ENCODE results near the gene ARSA.

The ARSA gene

DNA sequence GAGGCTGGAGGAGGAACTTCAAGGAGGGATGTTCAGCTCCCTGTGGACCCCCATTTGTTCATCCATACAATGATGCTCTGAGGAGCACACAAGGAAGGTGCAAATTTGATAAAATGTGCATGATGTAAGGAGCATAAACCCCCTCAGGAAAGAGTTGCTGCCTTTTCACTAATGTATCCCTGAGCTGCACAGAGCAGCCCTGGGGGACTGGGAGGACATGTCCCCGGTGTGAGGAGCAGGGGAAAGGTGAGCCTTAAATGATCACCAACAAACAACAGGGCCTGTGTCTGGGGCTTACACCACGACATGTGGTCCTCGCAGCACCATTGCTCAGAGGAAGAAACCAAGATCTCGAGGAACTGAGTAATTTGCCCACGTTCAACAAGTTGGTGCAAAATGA lies 30.9 kb downstream of the ARSA start:
- H3K9me3 ChIP-seq (ENCODE audit: insufficient read depth, low read length) = no peaks in the 10 kb centered on the region
- H3K4me3 ChIP-seq (ENCODE audit: insufficient read length, low read depth) = no peak overlapping the region
- H3K4me1 ChIP-seq (ENCODE audit: insufficient read depth, insufficient read length) = peaks cover 3% of the 10 kb centered on the region
- no peaks in the 10 kb centered on the region for H3K27me3 ChIP-seq (ENCODE audit: insufficient read depth, insufficient read length)
- TF ChIP-seq ZNF274 (IDR thresholded peaks at IDR 0.05; ENCODE audit: low read depth, low read length) = no peak
- TF ChIP-seq YY1 (IDR thresholded peaks at IDR 0.05; ENCODE audit: insufficient read depth, insufficient read length) = no peak
- TF ChIP-seq SUZ12 (IDR thresholded peaks at IDR 0.05; ENCODE audit: extremely low read depth, insufficient read depth, insufficient read length) = no peak
- no peak overlapping the region for H3K9ac ChIP-seq (ENCODE audit: insufficient read length, low read depth)
- peaks cover 11% of the 10 kb centered on the region for H3K36me3 ChIP-seq (ENCODE audit: insufficient read depth, insufficient read length, low read length)
- no peak for DNase-seq (ENCODE audit: low read depth, low spot score)

- H3K9ac ChIP-seq (ENCODE audit: insufficient read length, low read depth) = no peak overlapping the region
- H3K27me3 ChIP-seq (ENCODE audit: insufficient read depth, insufficient read length) = no peaks in the 10 kb centered on the region
Observed at GRCh38 chr22:50595189-50595588, 32.8 kb downstream of the ARSA start.

DNA sequence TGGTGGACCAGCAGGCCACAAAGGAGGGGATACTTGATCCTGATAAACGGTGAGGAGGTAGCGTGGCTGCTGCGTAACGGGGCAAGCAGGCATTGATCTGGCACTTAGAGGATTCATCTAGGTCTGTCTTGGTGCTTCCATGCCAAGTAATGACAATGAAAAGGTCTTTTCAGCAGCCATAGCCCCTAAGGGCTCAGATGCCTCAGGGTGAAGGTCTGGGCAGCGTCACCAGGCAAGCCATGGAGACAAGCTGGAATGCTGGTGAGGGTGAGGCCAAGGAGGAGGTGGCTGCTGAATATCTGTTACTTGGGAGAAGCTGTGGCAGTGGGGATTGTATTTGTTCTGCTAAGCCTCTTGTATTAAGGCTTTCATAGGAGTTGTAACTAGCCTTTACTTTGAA lies 40.5 kb downstream of the ARSA start:
- peaks cover 3% of the 10 kb centered on the region for H3K36me3 ChIP-seq (ENCODE audit: insufficient read depth, insufficient read length, low read length)
- no peaks in the 10 kb centered on the region for H3K27me3 ChIP-seq (ENCODE audit: insufficient read depth, insufficient read length)
- no peaks in the 10 kb centered on the region for H3K9me3 ChIP-seq (ENCODE audit: insufficient read depth, low read length)
- no peaks in the 10 kb centered on the region for H3K4me1 ChIP-seq (ENCODE audit: insufficient read depth, insufficient read length)
- TF ChIP-seq ZNF274 (IDR thresholded peaks at IDR 0.05; ENCODE audit: low read depth, low read length) (no peak), YY1 (IDR thresholded peaks at IDR 0.05; ENCODE audit: insufficient read depth, insufficient read length) (no peak), SUZ12 (IDR thresholded peaks at IDR 0.05; ENCODE audit: extremely low read depth, insufficient read depth, insufficient read length) (no peak)
- H3K9ac ChIP-seq (ENCODE audit: insufficient read length, low read depth) = no peak overlapping the region
- no peak for DNase-seq (ENCODE audit: low read depth, low spot score)
- H3K4me3 ChIP-seq (ENCODE audit: insufficient read length, low read depth) = no peak overlapping the region

More at GRCh38 chr22:50595189-50595588, 32.8 kb downstream of the ARSA start:
- TF ChIP-seq ZNF274 (IDR thresholded peaks at IDR 0.05; ENCODE audit: low read depth, low read length) (no peak), SUZ12 (IDR thresholded peaks at IDR 0.05; ENCODE audit: extremely low read depth, insufficient read depth, insufficient read length) (no peak), YY1 (IDR thresholded peaks at IDR 0.05; ENCODE audit: insufficient read depth, insufficient read length) (no peak)
- Histone ChIP-seq H3K4me1 (ENCODE audit: insufficient read depth, insufficient read length) (no peaks in the 10 kb centered on the region), H3K4me3 (ENCODE audit: insufficient read length, low read depth) (no peak overlapping the region), H3K9me3 (ENCODE audit: insufficient read depth, low read length) (no peaks in the 10 kb centered on the region), H3K36me3 (ENCODE audit: insufficient read depth, insufficient read length, low read length) (peaks cover 11% of the 10 kb centered on the region)
- DNase-seq (ENCODE audit: low read depth, low spot score) = no peak

- H3K27me3 ChIP-seq (ENCODE audit: insufficient read depth, insufficient read length) = no peaks in the 10 kb centered on the region
- no peak overlapping the region for H3K9ac ChIP-seq (ENCODE audit: insufficient read length, low read depth)
- no peak overlapping the region for H3K4me3 ChIP-seq (ENCODE audit: insufficient read length, low read depth)
- no peaks in the 10 kb centered on the region for H3K9me3 ChIP-seq (ENCODE audit: insufficient read depth, low read length)
- H3K4me1 ChIP-seq (ENCODE audit: insufficient read depth, insufficient read length) = no peaks in the 10 kb centered on the region
- H3K36me3 ChIP-seq (ENCODE audit: insufficient read depth, insufficient read length, low read length) = peaks cover 7% of the 10 kb centered on the region
- no peak for TF ChIP-seq ZNF274 (IDR thresholded peaks at IDR 0.05; ENCODE audit: low read depth, low read length)
- TF ChIP-seq YY1 (IDR thresholded peaks at IDR 0.05; ENCODE audit: insufficient read depth, insufficient read length) = no peak
- no peak for TF ChIP-seq SUZ12 (IDR thresholded peaks at IDR 0.05; ENCODE audit: extremely low read depth, insufficient read depth, insufficient read length)
- no peak for DNase-seq (ENCODE audit: low read depth, low spot score)
Observed at GRCh38 chr22:50586416-50586815, 41.5 kb downstream of the ARSA start.

- H3K9ac ChIP-seq (ENCODE audit: insufficient read length, low read depth) = no peak overlapping the region
- peaks cover 11% of the 10 kb centered on the region for H3K36me3 ChIP-seq (ENCODE audit: insufficient read depth, insufficient read length, low read length)
- H3K4me1 ChIP-seq (ENCODE audit: insufficient read depth, insufficient read length) = no peaks in the 10 kb centered on the region
- DNase-seq (ENCODE audit: low read depth, low spot score) = no peak
- H3K4me3 ChIP-seq (ENCODE audit: insufficient read length, low read depth) = no peak overlapping the region
- H3K27me3 ChIP-seq (ENCODE audit: insufficient read depth, insufficient read length) = no peaks in the 10 kb centered on the region
- TF ChIP-seq SUZ12 (IDR thresholded peaks at IDR 0.05; ENCODE audit: extremely low read depth, insufficient read depth, insufficient read length) (no peak), YY1 (IDR thresholded peaks at IDR 0.05; ENCODE audit: insufficient read depth, insufficient read length) (no peak), ZNF274 (IDR thresholded peaks at IDR 0.05; ENCODE audit: low read depth, low read length) (no peak)
- no peaks in the 10 kb centered on the region for H3K9me3 ChIP-seq (ENCODE audit: insufficient read depth, low read length)
Observed at GRCh38 chr22:50585781-50586180, 42.2 kb downstream of the ARSA start.

DNA sequence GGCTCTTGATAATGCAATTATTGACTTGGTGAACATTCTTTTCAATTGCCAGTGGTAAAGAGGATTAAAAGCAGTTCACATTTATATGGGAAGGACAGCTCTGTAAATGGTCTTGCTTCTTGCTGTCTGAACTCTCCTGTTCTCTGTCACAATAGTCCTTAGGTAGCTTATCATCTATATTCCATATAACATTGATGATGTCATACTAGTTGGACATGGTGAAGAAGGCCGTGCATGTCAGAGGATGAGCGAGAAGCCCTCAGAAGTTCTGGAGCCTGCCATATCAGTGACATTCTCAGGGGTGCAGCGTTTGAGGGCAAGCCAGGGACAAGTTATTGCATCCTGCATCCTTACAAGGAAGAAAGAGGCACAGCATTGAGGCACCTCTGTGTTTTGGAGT lies 42.7 kb downstream of the ARSA start:
- TF ChIP-seq SUZ12 (IDR thresholded peaks at IDR 0.05; ENCODE audit: extremely low read depth, insufficient read depth, insufficient read length) (no peak), YY1 (IDR thresholded peaks at IDR 0.05; ENCODE audit: insufficient read depth, insufficient read length) (no peak), ZNF274 (IDR thresholded peaks at IDR 0.05; ENCODE audit: low read depth, low read length) (no peak)
- Histone ChIP-seq H3K27me3 (ENCODE audit: insufficient read depth, insufficient read length) (no peaks in the 10 kb centered on the region), H3K4me1 (ENCODE audit: insufficient read depth, insufficient read length) (peaks cover 3% of the 10 kb centered on the region), H3K4me3 (ENCODE audit: insufficient read length, low read depth) (no peak overlapping the region), H3K9ac (ENCODE audit: insufficient read length, low read depth) (no peak overlapping the region), H3K36me3 (ENCODE audit: insufficient read depth, insufficient read length, low read length) (peaks cover 14% of the 10 kb centered on the region), H3K9me3 (ENCODE audit: insufficient read depth, low read length) (no peaks in the 10 kb centered on the region)
- no peak for DNase-seq (ENCODE audit: low read depth, low spot score)

DNA sequence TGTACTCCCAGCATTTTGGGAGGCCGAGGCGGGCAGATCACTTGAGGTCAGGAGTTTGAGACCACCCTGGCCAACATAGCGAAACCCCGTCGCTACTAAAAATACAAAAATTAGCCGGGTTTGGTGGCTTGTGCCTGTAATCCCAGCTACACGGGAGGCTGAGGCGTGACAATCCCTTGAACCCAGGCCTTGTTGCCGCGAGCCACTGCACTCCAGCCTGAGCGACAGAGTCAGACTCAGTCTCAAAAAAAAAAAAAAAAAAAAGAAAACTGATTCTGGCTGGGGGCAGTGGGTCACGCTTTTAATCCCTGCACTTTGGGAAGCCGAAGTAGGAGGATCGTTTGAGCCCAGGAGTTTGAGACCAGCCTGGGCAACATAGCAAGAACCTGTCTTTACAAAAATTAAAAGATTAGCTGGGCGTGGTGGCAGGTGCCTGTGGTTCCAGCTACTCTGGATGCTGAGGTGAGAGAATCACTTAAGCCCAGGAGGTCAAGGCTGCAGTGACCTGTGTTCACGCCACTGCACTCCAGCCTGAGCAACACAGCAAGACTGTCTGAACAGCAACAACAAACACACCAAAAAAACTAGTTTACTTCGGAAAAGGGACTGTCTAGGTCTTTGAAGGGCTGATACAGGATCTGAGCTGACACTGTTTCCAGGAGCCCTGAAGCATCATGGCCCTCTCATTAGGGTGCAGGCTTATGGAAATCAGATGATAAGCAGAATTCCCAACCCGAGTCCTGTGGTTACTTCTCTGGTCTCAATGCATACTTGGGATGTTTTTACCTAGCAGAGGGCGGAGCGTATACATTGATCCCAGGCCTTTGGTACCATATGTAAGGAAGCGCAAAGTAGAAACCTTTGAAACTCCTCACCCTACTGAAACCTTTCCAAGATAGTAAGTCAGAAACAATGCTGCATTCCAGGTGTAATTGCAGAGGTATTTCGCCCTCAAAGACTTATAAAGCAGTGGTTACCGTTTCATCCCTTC lies 43.6 kb downstream of the ARSA start:
- TF ChIP-seq ZNF274 (IDR thresholded peaks at IDR 0.05; ENCODE audit: low read depth, low read length) = no peak
- no peak for TF ChIP-seq SUZ12 (IDR thresholded peaks at IDR 0.05; ENCODE audit: extremely low read depth, insufficient read depth, insufficient read length)
- TF ChIP-seq YY1 (IDR thresholded peaks at IDR 0.05; ENCODE audit: insufficient read depth, insufficient read length) = no peak
- no peak for DNase-seq (ENCODE audit: low read depth, low spot score)
- Histone ChIP-seq H3K4me1 (ENCODE audit: insufficient read depth, insufficient read length) (peaks cover 4% of the 10 kb centered on the region), H3K9me3 (ENCODE audit: insufficient read depth, low read length) (no peaks in the 10 kb centered on the region), H3K4me3 (ENCODE audit: insufficient read length, low read depth) (no peak overlapping the region), H3K9ac (ENCODE audit: insufficient read length, low read depth) (peak overlapping the region; percentile 95), H3K36me3 (ENCODE audit: insufficient read depth, insufficient read length, low read length) (peaks cover 23% of the 10 kb centered on the region), H3K27me3 (ENCODE audit: insufficient read depth, insufficient read length) (no peaks in the 10 kb centered on the region)
